A673 (cell line): Measurements from ENCODE around the gene FOXC2.

Experiments
- CTCF ChIP-seq: fragments of 300-800, 200-600 bp; sonication (generic); conservative IDR thresholded peaks from 2 replicates; pipeline ENCODE4 v1.5.1; 2017; ENCODE audit warnings: low read depth, mild to moderate bottlenecking, antibody characterized with exemption, low read length, moderate library complexity, mixed read lengths
- EZH2 ChIP-seq: fragments of 200-600 bp; sonication (generic); IDR thresholded peaks from 2 replicates; pipeline ENCODE4 v1.6.1; 2017; ENCODE audit warnings: borderline replicate concordance, low read depth, mild to moderate bottlenecking, mixed read lengths, antibody characterized with exemption, low read length; ENCODE audit not compliant: poor library complexity, severe bottlenecking

GRCh38 chr16:86587487-86587886 lies 20.9 kb downstream of the FOXC2 start:
- no peak for TF ChIP-seq CTCF
- TF ChIP-seq EZH2: no peak
